HG03060 (cell line): ENCODE measurements around the gene PBX4.
"Not testable (repeated sequence)": the region's sequence is repeated elsewhere in the genome, so short reads cannot be mapped to it uniquely, and the experiment has no call there.

ENCODE experiments used
- ATAC-seq: cut with Tn5 transposase; IDR thresholded peaks from one replicate; pipeline ENCODE4 v1.9.1; 2021; ENCODE audit warnings: low read depth, moderate number of reproducible peaks; ENCODE audit not compliant: unreplicated experiment

PBX4 gene

GRCh38 chr19:19628501-19629134 lies 10.1 kb upstream of the PBX4 start:
- ATAC-seq: no peak

- no peak for ATAC-seq
Observed at GRCh38 chr19:19627621-19628500, 9.4 kb upstream of the PBX4 start, which contains the start of gene LPAR2. Gene LPAR2, minus strand, starts transcription at chr19:19628220. Its CDS starts 945 bp downstream, at chr19:19627275.

- no peak for ATAC-seq
Observed at GRCh38 chr19:19626516-19627472, 8.3 kb upstream of the PBX4 start.

GRCh38 chr19:19624032-19624570 lies 5.6 kb upstream of the PBX4 start:
- ATAC-seq: no peak

GRCh38 chr19:19623383-19623782 lies 4.9 kb upstream of the PBX4 start:
- ATAC-seq: no peak

GRCh38 chr19:19619849-19620210 lies 1.3 kb upstream of the PBX4 start:
- no peak for ATAC-seq

- no peak for ATAC-seq
Observed at GRCh38 chr19:19619181-19619848, 828 bp upstream of the PBX4 start.

GRCh38 chr19:19615086-19615485 lies 3.4 kb downstream of the PBX4 start:
- no peak for ATAC-seq

- ATAC-seq: no peak
Observed at GRCh38 chr19:19613506-19613905, 5.0 kb downstream of the PBX4 start.

- no peak for ATAC-seq
Observed at GRCh38 chr19:19610376-19611202, 7.9 kb downstream of the PBX4 start.

GRCh38 chr19:19606686-19607085 lies 11.8 kb downstream of the PBX4 start:
- ATAC-seq: not testable (repeated sequence)

- peak; percentile 51 for ATAC-seq
Observed at GRCh38 chr19:19606021-19606420, 12.5 kb downstream of the PBX4 start.

- ATAC-seq: no peak
Observed at GRCh38 chr19:19602713-19603324, 15.7 kb downstream of the PBX4 start.

GRCh38 chr19:19602136-19602712 lies 16.3 kb downstream of the PBX4 start:
- no peak for ATAC-seq

GRCh38 chr19:19600793-19601330 lies 17.6 kb downstream of the PBX4 start:
- ATAC-seq: no peak

- ATAC-seq: not testable (repeated sequence)
Observed at GRCh38 chr19:19598728-19599451, 19.6 kb downstream of the PBX4 start.

- ATAC-seq: peak; percentile 81
Observed at GRCh38 chr19:19597809-19598306, 20.6 kb downstream of the PBX4 start.
